Ovary (tissue), 9 donors: ENCODE data around the gene CCP110. TPM values are rescaled to one million over a fixed set of nuclear protein-coding genes. Genes with fewer than 3 reads are reported as not detected.

Source experiments
- DNase-seq, 5 donors: peaks; one replicate each; pipeline ENCODE4 v3.0.0-alpha.2; 2019 to 2020
- H3K27ac ChIP-seq, 2 donors: fragments of 200-600 bp; one replicate each; pipeline versions ENCODE4 v1.5.1 to v1.8.0; 2019 to 2022
- H3K27me3 ChIP-seq: fragments of 200-600 bp; one replicate; pipeline ENCODE4 v1.8.0; 2022
- H3K36me3 ChIP-seq: fragments of 200-600 bp; sonication (generic); one replicate; pipeline ENCODE4 v1.5.1; 2019
- H3K4me1 ChIP-seq: one replicate; pipeline ENCODE4 v1.8.1; 2013; ENCODE audit warnings: mild to moderate bottlenecking, moderate library complexity; ENCODE audit not compliant: insufficient read depth
- H3K4me3 ChIP-seq: fragments of 200-600 bp; sonication (generic); one replicate; pipeline ENCODE4 v1.5.1; 2017
- H3K9me3 ChIP-seq, 2 donors: fragments of 200-600 bp in 1 of 2; sonication (generic) in 1 of 2; one replicate each; pipeline versions ENCODE4 v1.5.1 to v1.8.1; 2013 to 2019; ENCODE audit warnings: mild to moderate bottlenecking in 1 of 2, moderate library complexity in 1 of 2
- EP300 ChIP-seq: sonication (generic); formaldehyde crosslinking; IDR thresholded peaks from one replicate; pipeline ENCODE4 v1.6.1; 2017; ENCODE audit warnings: antibody characterized with exemption
- POLR2A ChIP-seq: fragments of 450-650 bp; IDR thresholded peaks from one replicate; pipeline ENCODE4 v1.6.1; 2017; ENCODE audit warnings: antibody characterized with exemption, mild to moderate bottlenecking, moderate library complexity
- WGBS, 3 donors: extraction: QIAGEN DNeasy Blood & Tissue Kit in 1 of 3; methylation state at CpG; one replicate each; pipeline versions ENCODE4 v1.1.5 to v1.1.7; 2013 to 2017; 5-methylcytosine and 5-hydroxymethylcytosine counted together
- intact Hi-C, 4 donors: fragments of 100-400 bp; cut with DNase I; formaldehyde crosslinking; loops; one replicate each; pipeline versions ENCODE4 v1.11.0 to v1.15.1; 2022 to 2023
- polyA plus RNA-seq, 2 donors: library from polyadenylated mRNA; stranded (reverse); fragments of 200-250 nt in 1 of 2; fragments of 350-450 nt in 1 of 2; fragmentation: Illumina TruSeq in 1 of 2; extraction: RNeasy Lipid Tissue Mini Kit (QIAGEN cat#74804) in 1 of 2; gene quantifications; one replicate each; pipeline ENCODE4 v1.2.3, GENCODE V29; 2013 to 2014
- total RNA-seq, 7 donors: library from RNA; depleted of rRNA in 2 of 7; stranded (reverse); fragments of >200 nt in 2 of 7; fragmentation: NEBNext Ultra II Directional in 3 of 7; extraction: Animal tissue kit (Norgen Biotek cat#: 25700) in 3 of 7; gene quantifications; one replicate each; pipeline versions ENCODE4 v1.1.0 to v1.2.4, GENCODE V29; 2016 to 2023
- TF ChIP-seq, protein P1 (sequence below), 3 donors: fragments of 450-650 bp in 2 of 3; fragments of 200-600 bp in 1 of 3; IDR thresholded peaks; one replicate each; pipeline versions ENCODE4 v1.5.1 to v1.8.0; 2016 to 2022; ENCODE audit warnings: antibody characterized with exemption in 3 of 3, mild to moderate bottlenecking in 1 of 3
- donor health status: DM: no; HTN: no; CAD: no; lungs with moderate emphysema.
- donor health status: DM: no; HTN: no; CAD: no.
- donor health status: Bipolar disorder and iron deficiency.
- donor health status: DM: yes; HTN: yes; CAD: no.
- donor health status: DM: no; HTN: no; CAD: no.
- donor health status: DM: yes; HTN: yes; CAD: no.

The CCP110 gene
- total and polyA plus RNA-seq, 9 donors = 7.2 to 22.9 (median 19.1) TPM

- Histone ChIP-seq H3K27me3 (no peaks in the 10 kb centered on the region), H3K27ac (no peak overlapping the region), H3K36me3 (no peaks in the 10 kb centered on the region), H3K9me3 (no peaks in the 10 kb centered on the region), H3K4me1 (no peaks in the 10 kb centered on the region), H3K4me3 (no peak overlapping the region)
- 90 to 97% (median 91%) methylated on average over 5 of the region's 5 CpGs for WGBS, 3 donors
- DNase-seq = no peak
- TF ChIP-seq EP300 (no peak), POLR2A (no peak)
- TF ChIP-seq, protein P1, sequence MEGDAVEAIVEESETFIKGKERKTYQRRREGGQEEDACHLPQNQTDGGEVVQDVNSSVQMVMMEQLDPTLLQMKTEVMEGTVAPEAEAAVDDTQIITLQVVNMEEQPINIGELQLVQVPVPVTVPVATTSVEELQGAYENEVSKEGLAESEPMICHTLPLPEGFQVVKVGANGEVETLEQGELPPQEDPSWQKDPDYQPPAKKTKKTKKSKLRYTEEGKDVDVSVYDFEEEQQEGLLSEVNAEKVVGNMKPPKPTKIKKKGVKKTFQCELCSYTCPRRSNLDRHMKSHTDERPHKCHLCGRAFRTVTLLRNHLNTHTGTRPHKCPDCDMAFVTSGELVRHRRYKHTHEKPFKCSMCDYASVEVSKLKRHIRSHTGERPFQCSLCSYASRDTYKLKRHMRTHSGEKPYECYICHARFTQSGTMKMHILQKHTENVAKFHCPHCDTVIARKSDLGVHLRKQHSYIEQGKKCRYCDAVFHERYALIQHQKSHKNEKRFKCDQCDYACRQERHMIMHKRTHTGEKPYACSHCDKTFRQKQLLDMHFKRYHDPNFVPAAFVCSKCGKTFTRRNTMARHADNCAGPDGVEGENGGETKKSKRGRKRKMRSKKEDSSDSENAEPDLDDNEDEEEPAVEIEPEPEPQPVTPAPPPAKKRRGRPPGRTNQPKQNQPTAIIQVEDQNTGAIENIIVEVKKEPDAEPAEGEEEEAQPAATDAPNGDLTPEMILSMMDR (IDR thresholded peaks at IDR 0.05) = no peak
- intact Hi-C loops = loop anchor here in 3 of 4 donors (2.0 to 10.0 kb wide), 3 partner anchors 43 to 419 kb away; no protein-coding TSS in a partner anchor
These were observed 20.2 kb upstream of the CCP110 start for GRCh38 chr16:19503461-19504075.

- H3K36me3 ChIP-seq = no peaks in the 10 kb centered on the region
- no peak overlapping the region for H3K4me3 ChIP-seq
- WGBS, 3 donors = 66 to 73% (median 71%) methylated on average over 5 of the region's 5 CpGs
- intact Hi-C loops = loop anchor here in 2 of 4 donors (10.0 kb wide), 1 partner anchor 421 kb away; no protein-coding TSS in a partner anchor
- no peaks in the 10 kb centered on the region for H3K9me3 ChIP-seq
- H3K27me3 ChIP-seq = no peaks in the 10 kb centered on the region
- no peak overlapping the region for H3K27ac ChIP-seq
- no peaks in the 10 kb centered on the region for H3K4me1 ChIP-seq
- DNase-seq = no peak
- TF ChIP-seq POLR2A = no peak
- no peak for TF ChIP-seq EP300
- TF ChIP-seq, protein P1 (IDR thresholded peaks at IDR 0.05) = no peak
These were observed 18.0 kb upstream of the CCP110 start for GRCh38 chr16:19505600-19506303.

DNA sequence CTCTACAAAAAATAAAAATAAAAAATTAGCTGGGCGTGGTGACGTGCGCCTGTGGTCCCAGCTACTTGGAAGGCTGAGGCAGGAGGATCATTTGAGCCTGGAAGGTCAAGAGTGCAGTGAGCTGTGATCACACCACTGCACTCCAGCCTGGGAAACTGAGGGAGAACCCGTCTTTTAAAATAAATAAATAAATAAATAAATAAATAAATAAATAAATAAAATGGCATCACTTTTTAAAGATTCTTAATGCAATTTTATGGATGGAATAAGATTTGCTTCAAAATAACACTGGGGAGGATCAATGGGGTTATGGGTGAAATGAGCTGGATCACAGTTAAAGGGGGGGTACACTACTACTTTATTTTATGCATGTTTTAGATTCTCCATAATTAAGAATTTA is 16.8 kb upstream of the CCP110 start:
- Histone ChIP-seq H3K4me3 (no peak overlapping the region), H3K27ac (no peak overlapping the region), H3K9me3 (no peaks in the 10 kb centered on the region), H3K36me3 (no peaks in the 10 kb centered on the region), H3K27me3 (no peaks in the 10 kb centered on the region), H3K4me1 (no peaks in the 10 kb centered on the region)
- 97 to 98% (median 98%) methylated on average over 4 of the region's 4 CpGs for WGBS, 3 donors
- intact Hi-C loops = loop anchor here in 2 of 4 donors (10.0 kb wide), 1 partner anchor 422 kb away; no protein-coding TSS in a partner anchor
- DNase-seq = no peak
- TF ChIP-seq EP300 (no peak), POLR2A (no peak)
- TF ChIP-seq, protein P1 (IDR thresholded peaks at IDR 0.05) = no peak

- H3K36me3 ChIP-seq = no peaks in the 10 kb centered on the region
- no peak overlapping the region for H3K27ac ChIP-seq
- no peaks in the 10 kb centered on the region for H3K9me3 ChIP-seq
- no peaks in the 10 kb centered on the region for H3K4me1 ChIP-seq
- no peak overlapping the region for H3K4me3 ChIP-seq
- H3K27me3 ChIP-seq = no peaks in the 10 kb centered on the region
- no peak for TF ChIP-seq POLR2A
- TF ChIP-seq, protein P1 (IDR thresholded peaks at IDR 0.05) = no peak
- TF ChIP-seq EP300 = no peak
- 94 to 98% (median 97%) methylated on average over 2 of the region's 2 CpGs for WGBS, 3 donors
- no peak for DNase-seq
- intact Hi-C loops = loop anchor here in 2 of 4 donors (10.0 kb wide), 1 partner anchor 423 kb away; no protein-coding TSS in a partner anchor
These were observed 15.9 kb upstream of the CCP110 start for GRCh38 chr16:19507867-19508266.
